ENCODE results near the gene IFNAR1.

GRCh38 chr21:33355996-33356395 is 31.2 kb downstream of the IFNAR1 start:
- no peak for TF ChIP-seq SRF (IDR thresholded peaks at IDR 0.05; ENCODE audit: low read depth, low read length)
- no peak for TF ChIP-seq ATF3 (IDR thresholded peaks at IDR 0.05; ENCODE audit: insufficient read depth, low read depth, low read length)
- no peak for TF ChIP-seq JUND (IDR thresholded peaks at IDR 0.05; ENCODE audit: low read length)
- TF ChIP-seq SP1 (IDR thresholded peaks at IDR 0.05; ENCODE audit: low read depth, low read length), result no peak
